NCI-H2227 treated with DMSO at 0.1 percent for 48 hours (cell line): ENCODE results near the gene ADPRHL1.

Experiments
- DNase-seq: peaks from one replicate; lab custom pipeline; 2025; lab: John Stamatoyannopoulos, UW

The ADPRHL1 gene

GRCh38 chr13:113432506-113433270 is 20.6 kb downstream of the ADPRHL1 start:
- DNase-seq: no peak

DNA sequence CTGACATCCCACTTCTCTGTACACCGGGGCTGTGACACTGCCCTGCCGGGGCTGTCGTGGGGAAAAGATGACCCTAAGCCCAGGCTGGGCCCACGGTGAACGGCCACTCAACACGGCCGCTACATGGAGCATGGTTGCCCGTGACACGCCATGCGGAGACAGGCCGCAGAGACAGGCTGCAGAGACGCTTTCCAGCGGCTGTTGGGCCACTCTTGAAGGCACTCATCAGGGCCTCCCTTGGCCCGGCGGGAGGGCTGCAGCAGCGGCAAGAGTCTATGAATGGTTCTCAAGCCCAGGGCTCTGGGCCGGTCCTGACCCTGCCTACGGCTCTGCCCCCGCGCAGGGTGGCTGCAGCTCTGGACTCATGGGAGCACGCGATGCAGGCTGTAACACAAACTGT is 22.1 kb downstream of the ADPRHL1 start:
- DNase-seq: no peak

- DNase-seq: no peak
Measured at GRCh38 chr13:113430378-113431110, 22.7 kb downstream of the ADPRHL1 start.

DNA sequence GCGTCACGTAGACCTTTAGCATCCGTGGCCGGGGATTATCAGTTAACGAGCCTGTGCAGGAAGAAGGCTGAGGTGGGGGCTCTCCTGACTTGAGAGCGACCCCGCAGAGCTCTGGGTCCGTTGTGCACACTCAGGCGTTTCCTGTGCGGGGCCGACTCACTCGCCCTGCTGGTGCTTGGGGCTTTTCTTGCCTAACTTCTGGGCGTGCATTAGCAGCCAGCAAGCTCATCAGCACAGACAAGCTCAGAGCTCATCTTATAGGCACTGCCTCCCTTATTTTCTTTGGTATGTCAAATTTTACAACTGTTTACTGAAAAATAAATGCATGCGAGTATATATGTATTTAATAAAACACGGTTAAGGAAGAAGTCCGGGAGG is 23.7 kb downstream of the ADPRHL1 start:
- no peak for DNase-seq

GRCh38 chr13:113428871-113429607 is 24.2 kb downstream of the ADPRHL1 start:
- no peak for DNase-seq

GRCh38 chr13:113428469-113428865 is 24.8 kb downstream of the ADPRHL1 start:
- no peak for DNase-seq

- no peak for DNase-seq
Measured at GRCh38 chr13:113427562-113428468, 25.5 kb downstream of the ADPRHL1 start.

DNA sequence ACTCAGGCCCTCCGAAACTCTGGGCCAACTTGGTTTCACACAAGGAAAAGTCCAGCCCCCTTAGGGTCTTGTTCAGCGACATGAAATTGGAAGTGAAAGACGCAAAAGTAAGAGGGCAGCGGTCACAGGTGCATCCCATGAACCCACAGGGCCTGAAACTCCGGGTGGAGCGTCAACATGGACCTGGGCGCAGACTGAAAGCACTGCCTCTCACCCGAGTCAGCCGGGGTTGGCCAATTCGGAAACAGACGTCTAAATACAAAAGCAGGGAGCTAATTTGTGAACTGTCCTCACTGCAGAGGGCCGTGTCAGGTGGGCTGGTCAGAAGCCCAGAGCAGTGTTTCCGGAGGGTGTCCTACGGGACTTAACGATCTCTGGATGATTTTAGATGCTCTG is 26.7 kb downstream of the ADPRHL1 start:
- DNase-seq: no peak

DNA sequence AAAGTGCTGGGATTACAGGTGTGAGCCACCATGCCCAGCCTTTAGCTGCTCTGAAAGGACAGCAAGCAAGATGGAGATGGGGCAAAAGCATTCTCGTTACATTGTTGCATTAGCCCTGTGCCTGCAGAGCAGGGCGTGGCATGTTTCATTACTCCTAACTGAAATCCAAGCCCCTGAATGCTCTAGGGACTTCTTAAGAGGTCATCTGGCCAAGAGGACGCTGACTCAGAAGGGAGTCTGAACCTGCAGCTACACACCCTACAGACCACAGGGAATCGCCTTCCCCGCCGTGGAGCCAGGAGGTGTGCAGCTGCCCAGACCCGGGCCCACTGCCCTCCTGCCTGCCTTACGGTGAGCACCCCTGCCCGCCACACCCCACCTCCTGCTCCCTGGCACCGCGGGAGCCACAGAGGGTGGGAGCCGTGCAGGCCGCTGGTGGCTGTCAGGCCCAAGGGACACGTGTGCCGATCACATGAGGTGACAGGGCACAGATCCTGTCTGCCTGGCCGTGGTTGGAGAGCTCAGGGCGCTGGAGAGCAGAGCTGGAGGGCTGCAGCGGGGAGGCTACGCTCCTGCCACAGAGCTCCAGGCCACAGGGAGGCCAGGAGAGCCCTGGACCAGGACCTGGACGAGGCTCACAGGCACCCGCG is 27.2 kb downstream of the ADPRHL1 start:
- no peak for DNase-seq

- no peak for DNase-seq
Measured at GRCh38 chr13:113423520-113424163, 29.6 kb downstream of the ADPRHL1 start.

- DNase-seq: no peak
Measured at GRCh38 chr13:113422807-113423519, 30.3 kb downstream of the ADPRHL1 start.

GRCh38 chr13:113421673-113422270 is 31.5 kb downstream of the ADPRHL1 start:
- no peak for DNase-seq

- no peak for DNase-seq
Measured at GRCh38 chr13:113420833-113421600, 32.3 kb downstream of the ADPRHL1 start.

DNA sequence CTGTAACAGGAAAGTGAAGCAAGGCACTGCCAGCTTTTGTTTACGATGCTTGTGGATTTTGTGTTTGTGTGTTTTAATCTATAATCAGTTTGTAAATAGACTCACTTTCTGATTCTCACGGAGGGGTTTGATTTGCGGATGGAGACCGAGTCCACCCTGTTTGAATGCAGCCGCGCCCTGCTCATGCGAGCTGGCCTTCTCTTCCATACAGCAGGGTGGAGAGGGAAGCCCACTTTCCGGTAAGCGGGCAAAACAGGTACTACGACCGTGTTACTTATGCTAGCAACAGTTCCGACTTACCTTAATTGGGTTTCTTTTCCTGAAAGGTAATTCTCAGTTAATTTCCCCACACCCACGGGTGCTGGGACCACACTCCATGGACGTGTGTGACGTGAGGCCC is 33.1 kb downstream of the ADPRHL1 start:
- no peak for DNase-seq

DNA sequence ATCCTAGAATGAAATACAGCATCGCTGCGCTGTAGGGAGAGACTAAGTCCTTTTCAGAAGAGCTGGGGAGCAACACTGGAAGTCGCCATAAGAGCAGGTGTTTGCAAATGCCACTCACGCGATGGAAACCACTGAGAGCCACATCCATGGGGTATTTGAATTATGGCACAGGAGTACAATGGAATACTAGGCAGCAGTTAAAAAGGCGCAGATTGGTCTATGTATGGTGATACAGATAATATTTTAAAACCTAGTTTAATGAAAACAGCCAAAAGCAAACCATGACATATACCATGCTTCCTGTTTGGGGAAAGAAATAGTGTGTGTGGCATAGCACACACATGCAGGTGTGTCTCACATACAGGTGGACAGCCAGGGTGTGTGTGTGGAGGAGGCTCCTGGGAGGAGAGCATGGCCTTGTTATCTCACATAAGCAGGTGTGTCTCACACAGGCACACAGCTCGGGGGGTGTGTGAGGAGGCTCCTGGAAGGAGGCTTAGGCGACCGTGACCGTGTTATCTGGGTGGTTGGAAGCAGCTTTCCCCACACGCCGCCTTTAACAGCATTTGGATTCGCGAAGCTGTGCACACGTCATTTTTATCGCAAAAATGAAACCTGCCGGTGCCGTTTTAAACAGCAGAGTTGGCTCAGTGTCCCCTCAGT is 33.6 kb downstream of the ADPRHL1 start:
- no peak for DNase-seq

DNA sequence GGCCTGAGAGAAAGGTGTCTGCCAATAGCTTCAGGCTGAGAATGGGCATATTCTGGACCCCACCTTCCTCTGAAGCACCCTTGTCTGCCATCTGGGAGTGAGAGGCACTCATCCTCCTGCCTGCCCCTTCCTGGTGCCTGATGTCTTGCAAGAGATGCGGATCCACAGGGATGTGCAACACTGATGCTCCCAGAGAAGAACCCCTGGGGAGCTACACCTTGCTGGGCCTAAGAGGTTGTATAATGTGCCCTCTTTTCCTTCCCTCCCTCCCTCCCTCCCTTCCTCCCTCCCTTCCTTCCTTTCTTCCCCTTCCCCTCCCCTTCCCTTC is 34.6 kb downstream of the ADPRHL1 start:
- no peak for DNase-seq

GRCh38 chr13:113417836-113418721 is 35.2 kb downstream of the ADPRHL1 start:
- no peak for DNase-seq
